ENCODE measurements around the gene YDJC. TPM values are rescaled to one million over a fixed set of nuclear protein-coding genes. Genes with fewer than 3 reads are reported as not detected.
A peak's percentile ranks its signal among the peaks of the same experiment; 100 is the strongest.

The YDJC gene
- total and polyA plus RNA-seq, 9 of the 15 experiments (the other 6 are each of a cell fraction or from before 2014, with no cell fraction given), result 13.5 to 871 (median 164) TPM

DNA sequence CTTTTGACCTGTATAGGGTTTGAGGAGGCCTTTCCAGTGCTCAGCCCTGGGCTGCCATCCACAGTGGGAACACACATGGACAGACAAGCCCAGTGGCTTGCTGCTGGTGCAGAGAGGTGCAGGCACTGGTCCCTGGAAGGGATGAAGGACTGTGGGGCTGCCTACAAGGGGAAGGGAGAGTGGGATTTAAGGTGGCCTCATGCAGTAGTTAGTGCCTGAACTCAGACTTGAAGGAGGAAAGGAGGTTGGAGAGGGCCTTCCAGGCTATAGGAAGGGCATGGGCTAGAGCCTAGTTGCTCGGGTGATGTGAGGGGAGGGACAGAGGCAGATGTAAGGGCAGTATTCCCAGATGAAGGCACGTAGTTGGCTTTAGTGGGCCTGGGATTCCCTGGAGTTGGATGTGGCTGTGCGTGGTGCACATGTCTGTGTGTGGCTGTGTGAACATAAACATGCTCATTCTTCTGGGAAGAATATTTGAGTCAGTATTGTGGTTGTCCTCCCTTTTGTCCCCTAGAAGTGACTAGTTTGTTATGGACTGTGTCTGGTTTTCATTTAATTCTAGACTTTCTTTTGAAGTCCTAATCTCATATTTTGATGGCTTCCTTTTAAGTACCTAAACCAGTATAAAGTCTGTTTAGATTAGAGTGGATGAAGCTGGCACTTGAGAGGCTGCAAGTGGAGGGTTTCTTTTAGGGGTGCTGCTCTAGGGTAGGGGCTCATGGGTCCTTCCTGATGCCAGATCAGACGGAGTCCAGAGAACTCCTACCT is 18.4 kb downstream of the YDJC start (continued):
- TF ChIP-seq, protein P1, sequence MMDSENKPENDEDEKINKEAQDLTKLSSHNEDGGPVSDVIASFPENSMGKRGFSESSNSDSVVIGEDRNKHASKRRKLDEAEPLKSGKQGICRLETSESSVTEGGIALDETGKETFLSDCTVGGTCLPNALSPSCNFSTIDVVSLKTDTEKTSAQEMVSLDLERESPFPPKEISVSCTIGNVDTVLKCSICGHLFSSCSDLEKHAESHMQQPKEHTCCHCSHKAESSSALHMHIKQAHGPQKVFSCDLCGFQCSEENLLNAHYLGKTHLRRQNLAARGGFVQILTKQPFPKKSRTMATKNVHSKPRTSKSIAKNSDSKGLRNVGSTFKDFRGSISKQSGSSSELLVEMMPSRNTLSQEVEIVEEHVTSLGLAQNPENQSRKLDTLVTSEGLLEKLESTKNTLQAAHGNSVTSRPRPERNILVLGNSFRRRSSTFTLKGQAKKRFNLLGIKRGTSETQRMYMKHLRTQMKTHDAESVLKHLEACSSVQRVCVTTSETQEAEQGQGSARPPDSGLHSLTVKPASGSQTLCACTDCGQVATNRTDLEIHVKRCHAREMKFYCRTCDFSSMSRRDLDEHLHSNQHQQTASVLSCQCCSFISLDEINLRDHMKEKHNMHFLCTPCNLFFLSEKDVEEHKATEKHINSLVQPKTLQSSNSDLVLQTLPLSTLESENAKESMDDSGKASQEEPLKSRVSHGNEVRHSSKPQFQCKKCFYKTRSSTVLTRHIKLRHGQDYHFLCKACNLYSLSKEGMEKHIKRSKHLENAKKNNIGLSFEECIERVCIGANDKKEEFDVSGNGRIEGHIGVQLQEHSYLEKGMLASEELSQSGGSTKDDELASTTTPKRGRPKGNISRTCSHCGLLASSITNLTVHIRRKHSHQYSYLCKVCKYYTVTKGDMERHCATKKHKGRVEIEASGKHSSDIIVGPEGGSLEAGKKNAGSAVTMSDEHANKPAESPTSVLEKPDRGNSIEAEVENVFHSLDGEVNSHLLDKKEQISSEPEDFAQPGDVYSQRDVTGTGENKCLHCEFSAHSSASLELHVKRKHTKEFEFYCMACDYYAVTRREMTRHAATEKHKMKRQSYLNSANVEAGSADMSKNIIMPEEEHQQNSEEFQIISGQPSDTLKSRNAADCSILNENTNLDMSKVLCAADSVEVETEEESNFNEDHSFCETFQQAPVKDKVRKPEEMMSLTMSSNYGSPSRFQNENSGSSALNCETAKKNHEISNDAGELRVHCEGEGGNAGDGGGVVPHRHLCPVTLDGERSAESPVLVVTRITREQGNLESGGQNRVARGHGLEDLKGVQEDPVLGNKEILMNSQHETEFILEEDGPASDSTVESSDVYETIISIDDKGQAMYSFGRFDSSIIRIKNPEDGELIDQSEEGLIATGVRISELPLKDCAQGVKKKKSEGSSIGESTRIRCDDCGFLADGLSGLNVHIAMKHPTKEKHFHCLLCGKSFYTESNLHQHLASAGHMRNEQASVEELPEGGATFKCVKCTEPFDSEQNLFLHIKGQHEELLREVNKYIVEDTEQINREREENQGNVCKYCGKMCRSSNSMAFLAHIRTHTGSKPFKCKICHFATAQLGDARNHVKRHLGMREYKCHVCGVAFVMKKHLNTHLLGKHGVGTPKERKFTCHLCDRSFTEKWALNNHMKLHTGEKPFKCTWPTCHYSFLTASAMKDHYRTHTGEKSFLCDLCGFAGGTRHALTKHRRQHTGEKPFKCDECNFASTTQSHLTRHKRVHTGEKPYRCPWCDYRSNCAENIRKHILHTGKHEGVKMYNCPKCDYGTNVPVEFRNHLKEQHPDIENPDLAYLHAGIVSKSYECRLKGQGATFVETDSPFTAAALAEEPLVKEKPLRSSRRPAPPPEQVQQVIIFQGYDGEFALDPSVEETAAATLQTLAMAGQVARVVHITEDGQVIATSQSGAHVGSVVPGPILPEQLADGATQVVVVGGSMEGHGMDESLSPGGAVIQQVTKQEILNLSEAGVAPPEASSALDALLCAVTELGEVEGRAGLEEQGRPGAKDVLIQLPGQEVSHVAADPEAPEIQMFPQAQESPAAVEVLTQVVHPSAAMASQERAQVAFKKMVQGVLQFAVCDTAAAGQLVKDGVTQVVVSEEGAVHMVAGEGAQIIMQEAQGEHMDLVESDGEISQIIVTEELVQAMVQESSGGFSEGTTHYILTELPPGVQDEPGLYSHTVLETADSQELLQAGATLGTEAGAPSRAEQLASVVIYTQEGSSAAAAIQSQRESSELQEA (IDR thresholded peaks at IDR 0.05; ENCODE audit: low read depth), result no peak
- TF ChIP-seq, protein P2, sequence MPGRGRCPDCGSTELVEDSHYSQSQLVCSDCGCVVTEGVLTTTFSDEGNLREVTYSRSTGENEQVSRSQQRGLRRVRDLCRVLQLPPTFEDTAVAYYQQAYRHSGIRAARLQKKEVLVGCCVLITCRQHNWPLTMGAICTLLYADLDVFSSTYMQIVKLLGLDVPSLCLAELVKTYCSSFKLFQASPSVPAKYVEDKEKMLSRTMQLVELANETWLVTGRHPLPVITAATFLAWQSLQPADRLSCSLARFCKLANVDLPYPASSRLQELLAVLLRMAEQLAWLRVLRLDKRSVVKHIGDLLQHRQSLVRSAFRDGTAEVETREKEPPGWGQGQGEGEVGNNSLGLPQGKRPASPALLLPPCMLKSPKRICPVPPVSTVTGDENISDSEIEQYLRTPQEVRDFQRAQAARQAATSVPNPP (IDR thresholded peaks at IDR 0.05; ENCODE audit: borderline replicate concordance, insufficient read depth, insufficient read length), result no peak
- TF ChIP-seq, protein P3, sequence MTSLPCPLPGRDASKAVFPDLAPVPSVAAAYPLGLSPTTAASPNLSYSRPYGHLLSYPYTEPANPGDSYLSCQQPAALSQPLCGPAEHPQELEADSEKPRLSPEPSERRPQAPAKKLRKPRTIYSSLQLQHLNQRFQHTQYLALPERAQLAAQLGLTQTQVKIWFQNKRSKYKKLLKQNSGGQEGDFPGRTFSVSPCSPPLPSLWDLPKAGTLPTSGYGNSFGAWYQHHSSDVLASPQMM (CRISPR knock-in tag; IDR thresholded peaks at IDR 0.05), result no peak
- no peak for TF ChIP-seq BDP1 (IDR thresholded peaks at IDR 0.05; ENCODE audit: insufficient read depth, insufficient read length)
- no peak for TF ChIP-seq ILK (tag; IDR thresholded peaks at IDR 0.05; ENCODE audit: borderline replicate concordance, low read depth)
- TF ChIP-seq KHSRP (IDR thresholded peaks at IDR 0.05), result no peak
- TF ChIP-seq COPS2 (conservative IDR thresholded peaks at IDR 0.05), result no peak
- TF ChIP-seq CCNT2 (IDR thresholded peaks at IDR 0.05; ENCODE audit: borderline replicate concordance, extremely low read depth, insufficient read length, low read depth, low read length), result no peak
- TF ChIP-seq CEBPG (CRISPR knock-in tag; IDR thresholded peaks at IDR 0.05), result no peak
- TF ChIP-seq CEBPG (tag; conservative IDR thresholded peaks at IDR 0.05 in 1 of 2, IDR thresholded peaks at IDR 0.05 in 1 of 2), result no peak
- TF ChIP-seq, protein P4, sequence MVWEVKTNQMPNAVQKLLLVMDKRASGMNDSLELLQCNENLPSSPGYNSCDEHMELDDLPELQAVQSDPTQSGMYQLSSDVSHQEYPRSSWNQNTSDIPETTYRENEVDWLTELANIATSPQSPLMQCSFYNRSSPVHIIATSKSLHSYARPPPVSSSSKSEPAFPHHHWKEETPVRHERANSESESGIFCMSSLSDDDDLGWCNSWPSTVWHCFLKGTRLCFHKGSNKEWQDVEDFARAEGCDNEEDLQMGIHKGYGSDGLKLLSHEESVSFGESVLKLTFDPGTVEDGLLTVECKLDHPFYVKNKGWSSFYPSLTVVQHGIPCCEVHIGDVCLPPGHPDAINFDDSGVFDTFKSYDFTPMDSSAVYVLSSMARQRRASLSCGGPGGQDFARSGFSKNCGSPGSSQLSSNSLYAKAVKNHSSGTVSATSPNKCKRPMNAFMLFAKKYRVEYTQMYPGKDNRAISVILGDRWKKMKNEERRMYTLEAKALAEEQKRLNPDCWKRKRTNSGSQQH (CRISPR knock-in tag; IDR thresholded peaks at IDR 0.05), result peak; percentile 95; the same call in 1 of the 2 replicates
- no peak for TF ChIP-seq U2AF1 (optimal IDR thresholded peaks at IDR 0.05; ENCODE audit: low read depth, low read length)
- no peak for TF ChIP-seq MCM7 (IDR thresholded peaks at IDR 0.05)
- TF ChIP-seq, protein P5, sequence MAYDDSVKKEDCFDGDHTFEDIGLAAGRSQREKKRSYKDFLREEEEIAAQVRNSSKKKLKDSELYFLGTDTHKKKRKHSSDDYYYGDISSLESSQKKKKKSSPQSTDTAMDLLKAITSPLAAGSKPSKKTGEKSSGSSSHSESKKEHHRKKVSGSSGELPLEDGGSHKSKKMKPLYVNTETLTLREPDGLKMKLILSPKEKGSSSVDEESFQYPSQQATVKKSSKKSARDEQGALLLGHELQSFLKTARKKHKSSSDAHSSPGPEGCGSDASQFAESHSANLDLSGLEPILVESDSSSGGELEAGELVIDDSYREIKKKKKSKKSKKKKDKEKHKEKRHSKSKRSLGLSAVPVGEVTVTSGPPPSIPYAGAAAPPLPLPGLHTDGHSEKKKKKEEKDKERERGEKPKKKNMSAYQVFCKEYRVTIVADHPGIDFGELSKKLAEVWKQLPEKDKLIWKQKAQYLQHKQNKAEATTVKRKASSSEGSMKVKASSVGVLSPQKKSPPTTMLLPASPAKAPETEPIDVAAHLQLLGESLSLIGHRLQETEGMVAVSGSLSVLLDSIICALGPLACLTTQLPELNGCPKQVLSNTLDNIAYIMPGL (CRISPR knock-in tag; IDR thresholded peaks at IDR 0.05), result peak; percentile 86

Data from K562 (cell line).